A549 (cell line): ENCODE measurements around the gene DHX34. TPM values are rescaled to one million over a fixed set of nuclear protein-coding genes. Genes with fewer than 3 reads are reported as not detected.

Experiments
- ATAC-seq, 2 experiments: fragments of 200-7000 bp in 1 of 2; fragments of >200 bp in 1 of 2; cut with Nextera tagmentation in 1 of 2; cut with Tn5 transposase in 1 of 2; 3 replicates each; pipeline versions ENCODE4 v1.8.0 to v1.9.1; 2018 to 2020; ENCODE audit warnings: mild to moderate bottlenecking in 1 of 2, moderate library complexity in 1 of 2
- CTCF ChIA-PET: fragments of 300-600 bp; sonication (Branson Sonifier 250); formaldehyde crosslinking; extraction: SDS; loops from one replicate; lab custom pipeline; 2021; ENCODE audit warnings: antibody characterized with exemption, inconsistent platforms; lab: Yijun Ruan, JAX
- POLR2A ChIA-PET: fragments of 350-600 bp; formaldehyde crosslinking; extraction: SDS; loops from one replicate; lab custom pipeline; 2021; ENCODE audit warnings: antibody characterized with exemption, inconsistent platforms; lab: Yijun Ruan, JAX
- DNase-seq, 2 experiments: peaks; one replicate each; pipeline versions ENCODE4 v3.0.0 to v3.0.0-alpha.2; 2011 to 2016; ENCODE audit warnings: low read depth in 1 of 2, low spot score in 1 of 2
- FAIRE-seq: peaks from 2 replicates; lab custom pipeline; 2011; peaks lifted over from hg19 to GRCh38; lab: Jason Lieb, UNC
- H3K27ac ChIP-seq, 2 experiments: fragments of >200 bp; sonication (Bioruptor Twin); formaldehyde crosslinking; 3 replicates each; pipeline ENCODE4 v1.5.1; 2016 to 2017
- H3K4me1 ChIP-seq: fragments of >200 bp; sonication (Bioruptor Twin); formaldehyde crosslinking; 3 replicates; pipeline ENCODE4 v1.6.1; 2016
- H3K4me2 ChIP-seq: fragments of >200 bp; sonication (Bioruptor Twin); formaldehyde crosslinking; 3 replicates; pipeline ENCODE4 v1.6.1; 2016
- H3K4me3 ChIP-seq: fragments of >200 bp; sonication (Bioruptor Twin); formaldehyde crosslinking; 3 replicates; pipeline ENCODE4 v1.5.1; 2016
- H3K9me3 ChIP-seq: fragments of >200 bp; sonication (Bioruptor Twin); formaldehyde crosslinking; 3 replicates; pipeline ENCODE4 v1.6.1; 2016
- ATOH8 ChIP-seq: fragments of 250-450 bp; sonication (Bioruptor Pico); IDR thresholded peaks from 2 replicates; pipeline ENCODE4 v1.5.0; 2020; ENCODE audit warnings: low read depth, mild to moderate bottlenecking, moderate library complexity
- BCL3 ChIP-seq: fragments of >200 bp; sonication (Bioruptor Twin); formaldehyde crosslinking; IDR thresholded peaks from 3 replicates; pipeline ENCODE4 v1.6.1; 2016
- CBX2 ChIP-seq: fragments of 200-600 bp; sonication (generic); IDR thresholded peaks from 2 replicates; pipeline ENCODE4 v1.6.1; 2016; ENCODE audit warnings: low read depth, mild to moderate bottlenecking, borderline replicate concordance
- CBX8 ChIP-seq: fragments of 200-600 bp; sonication (generic); IDR thresholded peaks from 2 replicates; pipeline ENCODE4 v1.6.1; 2016
- CEBPB ChIP-seq, 2 experiments: fragments of >200 bp in 1 of 2; sonication (Bioruptor Twin) in 1 of 2; formaldehyde crosslinking in 1 of 2; IDR thresholded peaks; 2 replicates each; pipeline ENCODE4 v1.6.1; 2012 to 2016
- CHD2 ChIP-seq: fragments of 150-350 bp; IDR thresholded peaks from 2 replicates; pipeline ENCODE4 v1.6.1; 2014; ENCODE audit warnings: low read length; ENCODE audit not compliant: partially characterized antibody
- CTCF ChIP-seq: fragments of >200 bp; sonication (Bioruptor Twin); formaldehyde crosslinking; IDR thresholded peaks from 3 replicates; pipeline ENCODE4 v1.5.1; 2016
- E2F6 ChIP-seq: IDR thresholded peaks from 2 replicates; pipeline ENCODE4 v1.6.1; 2012; ENCODE audit warnings: low read depth, borderline replicate concordance
- EHMT2 ChIP-seq: fragments of 200-600 bp; sonication (generic); IDR thresholded peaks from 2 replicates; pipeline ENCODE4 v1.6.1; 2016; ENCODE audit warnings: antibody characterized with exemption, low read depth, mild to moderate bottlenecking, moderate library complexity
- ESRRA ChIP-seq: fragments of 150-350 bp; IDR thresholded peaks from 2 replicates; pipeline ENCODE4 v1.6.1; 2014; ENCODE audit warnings: mild to moderate bottlenecking, low read length, borderline replicate concordance
- FOSB ChIP-seq: fragments of 250-450 bp; sonication (Bioruptor Pico); IDR thresholded peaks from 2 replicates; pipeline ENCODE4 v1.5.0; 2020; ENCODE audit warnings: mild to moderate bottlenecking, moderate library complexity
- HEYL ChIP-seq: fragments of 250-450 bp; sonication (Bioruptor Pico); IDR thresholded peaks from 2 replicates; pipeline ENCODE4 v1.8.0; 2021; ENCODE audit warnings: mild to moderate bottlenecking, moderate library complexity
- HOXA7 ChIP-seq: fragments of 250-450 bp; sonication (Bioruptor Pico); IDR thresholded peaks from 2 replicates; pipeline ENCODE4 v1.5.0; 2020; ENCODE audit warnings: mild to moderate bottlenecking, moderate library complexity
- JUNB ChIP-seq: fragments of >200 bp; sonication (Bioruptor Twin); formaldehyde crosslinking; IDR thresholded peaks from 2 replicates; pipeline ENCODE4 v1.6.1; 2016
- MAX ChIP-seq: IDR thresholded peaks from 2 replicates; pipeline ENCODE4 v1.6.1; 2012
- MAZ ChIP-seq: fragments of 150-350 bp; IDR thresholded peaks from 2 replicates; pipeline ENCODE4 v1.6.1; 2014; ENCODE audit warnings: antibody characterized with exemption, low read depth, low read length, borderline replicate concordance
- NFE2L2 ChIP-seq: fragments of 150-350 bp; conservative IDR thresholded peaks from 2 replicates; pipeline ENCODE4 v1.6.1; 2014; ENCODE audit warnings: low read length
- PBX3 ChIP-seq: IDR thresholded peaks from 2 replicates; pipeline ENCODE4 v1.6.1; 2012
- RARB ChIP-seq: fragments of 250-450 bp; sonication (Bioruptor Pico); IDR thresholded peaks from 2 replicates; pipeline ENCODE4 v1.8.0; 2021; ENCODE audit warnings: mild to moderate bottlenecking, moderate library complexity
- REST ChIP-seq: fragments of 200-600 bp; sonication (generic); IDR thresholded peaks from 2 replicates; pipeline ENCODE4 v1.6.1; 2016; ENCODE audit warnings: antibody characterized with exemption, mild to moderate bottlenecking, moderate library complexity
- RFX5 ChIP-seq: fragments of 450-650 bp; IDR thresholded peaks from 2 replicates; pipeline ENCODE4 v1.7.1; 2014; ENCODE audit warnings: antibody characterized with exemption, mild to moderate bottlenecking, moderate library complexity
- RNF2 ChIP-seq: fragments of 200-600 bp; sonication (generic); IDR thresholded peaks from 2 replicates; pipeline ENCODE4 v1.6.1; 2016; ENCODE audit warnings: low read depth, mild to moderate bottlenecking, antibody characterized with exemption, moderate library complexity, borderline replicate concordance
- SMC3 ChIP-seq: fragments of >200 bp; sonication (Bioruptor Twin); formaldehyde crosslinking; IDR thresholded peaks from 3 replicates; pipeline ENCODE4 v1.6.1; 2018; ENCODE audit warnings: inconsistent platforms
- SREBF2 ChIP-seq: fragments of 450-650 bp; IDR thresholded peaks from 2 replicates; pipeline ENCODE4 v1.6.1; 2014; ENCODE audit warnings: mild to moderate bottlenecking, moderate library complexity
- TFCP2L1 ChIP-seq: fragments of 250-450 bp; sonication (Bioruptor Pico); IDR thresholded peaks from 2 replicates; pipeline ENCODE4 v1.5.0; 2021; ENCODE audit warnings: mild to moderate bottlenecking
- TP53 ChIP-seq: fragments of 250-450 bp; sonication (Bioruptor Pico); IDR thresholded peaks from 2 replicates; pipeline ENCODE4 v1.5.0; 2021; ENCODE audit warnings: mild to moderate bottlenecking, moderate library complexity
- USF2 ChIP-seq: fragments of 450-650 bp; IDR thresholded peaks from 2 replicates; pipeline ENCODE4 v1.6.1; 2014; ENCODE audit warnings: antibody characterized with exemption
- WGBS: methylation state at CpG from one replicate; pipeline ENCODE4 v1.1.6; 2017; ENCODE audit errors: missing lambda C conversion rate; 5-methylcytosine and 5-hydroxymethylcytosine counted together
- polyA plus RNA-seq, 4 experiments: library from polyadenylated mRNA; depleted of rRNA in 3 of 4; stranded (reverse); fragments of >200 nt; fragmentation: RNase III in 1 of 4; extraction: RNeasy Plus Mini Kit Qiagen cat#74134 plus additional on column Dnase treatment in 1 of 4; gene quantifications; 2 replicates in 3 of 4; 3 replicates in 1 of 4; pipeline ENCODE4 v1.2.3, GENCODE V29; 2011 to 2017

Gene DHX34
- polyA plus RNA-seq, 2 of the 4 experiments (the other 2 are of a cell fraction): 12.4 to 24.5 TPM

GRCh38 chr19:47303966-47304365 is 45.1 kb upstream of the DHX34 start:
- TF ChIP-seq NFE2L2 (no peak), RNF2 (no peak), CHD2 (no peak), ATOH8 (CRISPR knock-in tag) (no peak), REST (no peak), USF2 (no peak), MAZ (no peak), CEBPB (IDR thresholded peaks at IDR 0.05) (no peak), EHMT2 (no peak), ESRRA (no peak), HEYL (CRISPR knock-in tag) (no peak), HOXA7 (CRISPR knock-in tag) (no peak), RFX5 (no peak), JUNB (no peak), CBX8 (no peak), RARB (CRISPR knock-in tag) (no peak), SMC3 (no peak), CBX2 (no peak), SREBF2 (no peak), CTCF (no peak)
- ChIA-PET CTCF (interaction anchor here (0.7 to 7.9 kb wide), 17 partner anchors 11 to 390 kb away, joined by 3 to 128 read pairs (median 8); partner anchors contain the start of gene DHX34), POLR2A (no interaction called here)
- WGBS: 94% methylated on average over 6 of the region's 6 CpGs
- DNase-seq: no peak
- FAIRE-seq: no peak
- Histone ChIP-seq H3K27ac (no peak overlapping the region; a peak in 1 of 6 replicates), H3K4me2 (no peak overlapping the region), H3K4me1 (peaks cover 15% of the 10 kb centered on the region), H3K4me3 (no peak overlapping the region), H3K9me3 (no peaks in the 10 kb centered on the region)
- ATAC-seq: no peak

- peak overlapping the region; percentile 60 for H3K4me2 ChIP-seq
- peaks cover 29% of the 10 kb centered on the region for H3K4me1 ChIP-seq
- no peaks in the 10 kb centered on the region for H3K9me3 ChIP-seq
- H3K4me3 ChIP-seq: no peak overlapping the region
- POLR2A ChIA-PET: no interaction called here
- H3K27ac ChIP-seq: peak overlapping the region; percentile 60 to 71
- FAIRE-seq: peak; percentile 96
- 2% methylated on average over 14 of the region's 14 CpGs for WGBS
- ATAC-seq: peak; percentile 74 to 75
- peak; percentile 86 to 92 for DNase-seq
- CTCF ChIA-PET: interaction anchor here (0.6 to 7.9 kb wide), 37 partner anchors 9 to 483 kb away, joined by 3 to 128 read pairs (median 4); partner anchors contain the start of gene DHX34
- TF ChIP-seq FOSB (CRISPR knock-in tag): peak; percentile 72; the same call in 1 of the 2 replicates
- TF ChIP-seq BCL3: no peak
- no peak for TF ChIP-seq PBX3
- TF ChIP-seq SREBF2: no peak
- TF ChIP-seq E2F6: peak; percentile 81; the same call in 1 of the 2 replicates
- peak; percentile 73 for TF ChIP-seq SMC3
- no peak for TF ChIP-seq TFCP2L1
- TF ChIP-seq TP53 (CRISPR knock-in tag): 0 out of 2 replicates have a peak, but pooled peaks have one; percentile 35
- TF ChIP-seq MAX: peak; percentile 95
These were observed 43.8 kb upstream of the DHX34 start for GRCh38 chr19:47305309-47305751.
